Embryonic facial prominence (tissue), 1 donor: ENCODE results near the gene PCDHA6.
"Not testable (repeated sequence)": the region's sequence is repeated elsewhere in the genome, so short reads cannot be mapped to it uniquely, and the experiment has no call there.

ENCODE experiments used
- DNase-seq: peaks from one replicate; pipeline ENCODE4 v3.0.0-alpha.2; 2016; ENCODE audit errors: extremely low spot score

PCDHA6 gene

GRCh38 chr5:140827704-140828361 is at the start of gene PCDHA6:
PCDHA6 (plus strand) TSS chr5:140827960; CDS start chr5:140828092, 132 bp downstream.
- no peak for DNase-seq

- no peak for DNase-seq
Observed at GRCh38 chr5:140780512-140780911, 47.2 kb upstream of the PCDHA6 start.

DNA sequence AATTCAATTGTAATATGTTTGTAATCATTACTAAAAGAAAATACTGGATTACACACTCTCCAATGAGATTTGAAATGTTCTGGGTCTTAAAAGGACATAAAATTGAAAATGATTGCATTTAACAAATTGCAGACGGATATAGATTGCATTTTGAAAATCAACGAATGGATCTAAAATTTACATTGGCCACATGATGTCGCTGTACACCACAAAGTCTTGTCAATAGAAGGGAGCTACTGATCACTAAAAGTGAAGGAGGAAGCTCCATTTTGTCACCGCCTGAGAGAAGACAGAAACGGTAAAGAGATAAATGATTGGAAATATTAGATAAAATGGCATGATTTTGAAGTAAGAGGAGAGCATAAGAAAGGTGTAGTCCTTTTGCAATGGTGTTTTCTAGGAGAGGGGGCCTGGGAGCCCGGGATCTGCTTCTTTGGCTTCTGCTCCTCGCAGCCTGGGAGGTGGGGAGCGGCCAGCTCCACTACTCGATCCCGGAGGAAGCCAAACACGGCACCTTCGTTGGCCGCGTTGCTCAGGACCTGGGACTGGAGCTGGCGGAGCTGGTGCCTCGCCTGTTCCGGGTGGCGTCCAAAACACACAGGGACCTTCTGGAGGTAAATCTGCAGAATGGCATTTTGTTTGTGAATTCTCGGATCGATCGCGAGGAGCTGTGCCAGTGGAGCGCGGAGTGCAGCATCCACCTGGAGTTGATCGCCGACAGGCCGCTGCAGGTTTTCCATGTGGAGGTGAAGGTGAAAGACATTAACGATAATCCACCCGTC is 41.7 kb upstream of the PCDHA6 start, which contains the start of gene PCDHA1:
Gene PCDHA1, plus strand, starts transcription at position 236 of the 782 bp plus-strand sequence.
- no peak for DNase-seq

DNA sequence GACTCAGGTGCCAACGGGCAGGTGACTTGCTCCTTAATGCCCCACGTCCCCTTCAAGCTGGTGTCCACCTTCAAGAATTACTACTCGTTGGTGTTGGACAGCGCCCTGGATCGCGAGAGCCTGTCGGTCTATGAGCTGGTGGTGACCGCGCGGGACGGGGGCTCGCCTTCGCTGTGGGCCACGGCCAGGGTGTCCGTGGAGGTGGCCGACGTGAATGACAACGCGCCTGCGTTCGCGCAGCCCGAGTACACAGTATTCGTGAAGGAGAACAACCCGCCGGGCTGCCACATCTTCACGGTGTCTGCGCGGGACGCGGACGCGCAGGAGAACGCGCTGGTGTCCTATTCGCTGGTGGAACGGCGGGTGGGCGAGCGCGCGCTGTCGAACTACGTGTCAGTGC is 40.3 kb upstream of the PCDHA6 start:
- not testable (repeated sequence) for DNase-seq

GRCh38 chr5:140787849-140788504 is 39.8 kb upstream of the PCDHA6 start:
- DNase-seq = not testable (repeated sequence)

DNA sequence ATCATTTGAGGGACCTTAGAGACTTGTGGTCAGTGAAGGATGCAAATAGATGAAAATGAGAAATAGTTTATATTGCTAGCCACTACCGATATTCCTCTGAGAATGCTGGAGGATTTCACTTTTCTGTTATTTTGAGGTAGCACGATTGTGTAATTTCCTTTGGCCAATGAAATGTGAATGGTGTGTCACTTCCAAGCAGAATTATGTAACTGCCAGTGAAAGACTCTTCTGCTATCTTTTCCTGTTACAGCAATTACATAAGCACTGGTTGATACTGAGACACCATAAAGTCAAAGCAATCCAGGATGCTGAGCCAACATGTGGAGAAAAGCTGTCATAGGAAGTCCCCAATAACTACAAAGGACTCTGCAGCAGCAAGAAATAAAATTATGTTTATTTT is 36.7 kb upstream of the PCDHA6 start:
- no peak for DNase-seq

DNA sequence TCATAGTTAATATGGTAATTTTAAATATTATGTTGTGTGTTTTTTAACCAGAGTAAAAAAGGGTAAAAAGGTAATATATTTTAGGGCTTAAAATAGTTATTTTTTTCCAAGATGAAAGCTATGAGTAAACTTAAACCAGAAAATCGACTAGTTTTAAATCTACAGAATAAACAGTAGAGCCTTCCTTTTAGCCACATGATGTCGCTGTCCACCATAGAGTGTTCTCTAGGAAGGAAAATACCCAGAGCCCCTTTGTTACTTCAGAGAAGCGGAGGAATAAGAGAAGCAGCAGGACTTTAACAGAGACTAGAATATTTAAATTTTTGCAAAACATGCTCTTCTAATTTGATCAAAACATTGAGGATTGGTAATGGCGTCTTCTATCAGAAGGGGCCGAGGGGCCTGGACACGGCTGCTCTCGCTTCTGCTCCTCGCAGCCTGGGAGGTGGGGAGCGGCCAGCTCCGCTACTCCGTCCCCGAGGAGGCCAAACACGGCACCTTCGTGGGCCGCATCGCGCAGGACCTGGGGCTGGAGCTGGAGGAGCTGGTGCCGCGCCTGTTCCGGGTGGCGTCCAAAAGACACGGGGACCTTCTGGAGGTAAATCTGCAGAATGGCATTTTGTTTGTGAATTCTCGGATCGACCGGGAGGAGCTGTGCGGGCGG is 33.0 kb upstream of the PCDHA6 start, which contains the start of gene PCDHA2:
Gene PCDHA2, plus strand, starts transcription at position 258 of the 664 bp plus-strand sequence.
- DNase-seq = no peak

DNA sequence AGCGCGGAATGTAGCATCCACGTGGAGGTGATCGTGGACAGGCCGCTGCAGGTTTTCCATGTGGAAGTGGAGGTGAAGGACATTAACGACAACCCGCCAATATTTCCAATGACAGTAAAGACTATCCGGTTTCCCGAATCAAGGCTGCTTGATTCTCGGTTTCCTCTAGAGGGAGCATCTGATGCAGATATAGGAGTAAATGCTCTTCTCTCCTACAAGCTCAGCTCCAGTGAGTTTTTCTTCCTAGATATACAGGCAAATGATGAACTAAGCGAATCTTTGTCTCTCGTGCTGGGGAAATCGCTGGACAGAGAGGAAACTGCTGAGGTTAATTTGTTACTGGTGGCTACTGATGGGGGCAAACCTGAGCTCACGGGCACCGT is 32.5 kb upstream of the PCDHA6 start:
- no peak for DNase-seq

- not testable (repeated sequence) for DNase-seq
Observed at GRCh38 chr5:140796072-140796717, 31.6 kb upstream of the PCDHA6 start.

DNA sequence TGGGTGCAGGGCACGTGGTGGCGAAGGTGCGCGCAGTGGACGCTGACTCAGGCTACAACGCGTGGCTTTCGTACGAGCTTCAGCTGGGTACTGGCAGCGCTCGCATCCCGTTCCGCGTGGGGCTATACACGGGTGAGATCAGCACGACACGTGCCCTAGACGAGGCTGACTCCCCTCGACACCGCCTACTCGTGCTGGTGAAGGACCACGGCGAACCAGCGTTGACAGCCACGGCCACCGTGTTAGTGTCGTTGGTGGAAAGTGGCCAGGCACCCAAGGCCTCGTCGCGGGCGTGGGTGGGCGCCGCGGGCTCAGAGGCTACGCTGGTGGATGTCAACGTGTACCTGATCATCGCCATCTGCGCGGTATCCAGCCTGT is 31.1 kb upstream of the PCDHA6 start:
- no peak for DNase-seq

DNA sequence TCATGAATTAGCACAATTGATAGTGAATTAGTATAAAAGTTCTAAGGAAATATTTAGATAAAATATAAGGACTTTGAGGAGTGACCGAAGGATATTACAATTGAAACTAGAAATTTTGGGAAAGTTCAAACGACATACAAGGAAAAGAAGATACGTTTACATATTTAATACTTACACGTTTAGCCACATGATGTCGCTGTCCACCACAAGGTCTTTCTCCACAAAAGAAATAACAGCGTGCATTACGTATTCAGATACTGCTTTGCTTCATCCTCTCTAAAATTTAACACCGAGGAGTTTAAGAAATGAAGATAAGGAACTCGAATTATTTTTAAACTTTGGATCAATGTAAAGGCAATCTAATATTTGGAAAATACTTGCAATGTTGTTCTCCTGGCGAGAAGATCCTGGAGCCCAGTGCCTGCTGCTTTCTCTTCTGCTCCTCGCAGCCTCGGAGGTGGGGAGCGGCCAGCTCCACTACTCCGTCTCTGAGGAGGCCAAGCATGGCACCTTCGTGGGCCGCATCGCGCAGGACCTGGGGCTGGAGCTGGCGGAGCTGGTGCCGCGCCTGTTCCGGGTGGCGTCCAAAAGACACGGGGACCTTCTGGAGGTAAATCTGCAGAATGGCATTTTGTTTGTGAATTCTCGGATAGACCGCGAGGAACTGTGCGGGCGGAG is 26.8 kb upstream of the PCDHA6 start, which contains the start of gene PCDHA3:
Gene PCDHA3, plus strand, starts transcription at position 242 of the 678 bp plus-strand sequence.
- DNase-seq = no peak

DNA sequence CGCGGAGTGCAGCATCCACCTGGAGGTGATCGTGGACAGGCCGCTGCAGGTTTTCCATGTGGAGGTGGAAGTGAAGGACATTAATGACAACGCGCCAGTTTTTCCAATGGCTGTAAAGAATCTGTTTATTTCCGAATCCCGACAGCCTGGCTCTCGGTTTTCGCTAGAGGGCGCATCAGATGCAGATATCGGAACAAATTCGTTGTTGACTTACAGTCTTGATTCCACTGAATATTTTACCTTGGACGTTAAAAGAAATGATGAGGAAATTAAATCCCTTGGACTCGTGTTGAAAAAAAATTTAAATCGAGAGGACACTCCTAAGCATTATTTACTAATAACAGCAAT is 26.3 kb upstream of the PCDHA6 start:
- DNase-seq = no peak

DNA sequence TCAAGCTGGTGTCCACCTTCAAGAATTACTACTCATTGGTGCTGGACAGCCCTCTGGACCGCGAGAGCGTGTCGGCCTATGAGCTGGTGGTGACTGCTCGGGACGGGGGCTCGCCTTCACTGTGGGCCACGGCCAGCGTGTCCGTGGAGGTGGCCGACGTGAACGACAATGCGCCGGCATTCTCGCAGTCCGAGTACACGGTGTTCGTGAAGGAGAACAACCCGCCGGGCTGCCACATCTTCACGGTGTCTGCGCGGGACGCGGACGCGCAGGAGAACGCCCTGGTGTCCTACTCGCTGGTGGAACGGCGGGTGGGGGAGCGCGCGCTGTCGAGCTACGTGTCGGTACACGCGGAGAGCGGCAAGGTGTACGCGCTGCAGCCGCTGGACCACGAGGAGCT is 25.4 kb upstream of the PCDHA6 start:
- DNase-seq = not testable (repeated sequence)

DNA sequence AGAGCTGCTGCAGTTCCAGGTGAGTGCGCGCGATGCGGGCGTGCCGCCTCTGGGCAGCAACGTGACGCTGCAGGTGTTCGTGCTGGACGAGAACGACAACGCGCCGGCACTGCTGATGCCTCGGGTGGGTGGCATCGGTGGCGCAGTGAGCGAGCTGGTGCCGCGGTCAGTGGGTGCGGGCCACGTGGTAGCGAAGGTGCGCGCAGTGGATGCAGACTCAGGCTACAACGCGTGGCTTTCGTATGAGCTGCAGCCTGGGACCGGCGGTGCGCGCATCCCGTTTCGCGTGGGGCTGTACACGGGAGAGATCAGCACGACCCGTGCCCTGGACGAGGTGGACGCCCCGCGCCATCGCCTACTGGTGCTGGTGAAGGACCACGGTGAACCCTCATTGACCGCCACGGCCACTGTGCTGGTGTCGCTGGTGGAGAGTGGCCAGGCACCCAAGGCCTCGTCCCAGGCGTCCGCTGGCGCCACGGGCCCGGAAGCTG is 24.9 kb upstream of the PCDHA6 start:
- DNase-seq = no peak

- DNase-seq = no peak
Observed at GRCh38 chr5:140806834-140807775, 20.7 kb upstream of the PCDHA6 start, which contains the start of gene PCDHA4. PCDHA4 (plus strand) TSS chr5:140807068.

GRCh38 chr5:140808241-140808888 is 19.4 kb upstream of the PCDHA6 start:
- not testable (repeated sequence) for DNase-seq

GRCh38 chr5:140808889-140809291 is 18.9 kb upstream of the PCDHA6 start:
- no peak for DNase-seq

DNA sequence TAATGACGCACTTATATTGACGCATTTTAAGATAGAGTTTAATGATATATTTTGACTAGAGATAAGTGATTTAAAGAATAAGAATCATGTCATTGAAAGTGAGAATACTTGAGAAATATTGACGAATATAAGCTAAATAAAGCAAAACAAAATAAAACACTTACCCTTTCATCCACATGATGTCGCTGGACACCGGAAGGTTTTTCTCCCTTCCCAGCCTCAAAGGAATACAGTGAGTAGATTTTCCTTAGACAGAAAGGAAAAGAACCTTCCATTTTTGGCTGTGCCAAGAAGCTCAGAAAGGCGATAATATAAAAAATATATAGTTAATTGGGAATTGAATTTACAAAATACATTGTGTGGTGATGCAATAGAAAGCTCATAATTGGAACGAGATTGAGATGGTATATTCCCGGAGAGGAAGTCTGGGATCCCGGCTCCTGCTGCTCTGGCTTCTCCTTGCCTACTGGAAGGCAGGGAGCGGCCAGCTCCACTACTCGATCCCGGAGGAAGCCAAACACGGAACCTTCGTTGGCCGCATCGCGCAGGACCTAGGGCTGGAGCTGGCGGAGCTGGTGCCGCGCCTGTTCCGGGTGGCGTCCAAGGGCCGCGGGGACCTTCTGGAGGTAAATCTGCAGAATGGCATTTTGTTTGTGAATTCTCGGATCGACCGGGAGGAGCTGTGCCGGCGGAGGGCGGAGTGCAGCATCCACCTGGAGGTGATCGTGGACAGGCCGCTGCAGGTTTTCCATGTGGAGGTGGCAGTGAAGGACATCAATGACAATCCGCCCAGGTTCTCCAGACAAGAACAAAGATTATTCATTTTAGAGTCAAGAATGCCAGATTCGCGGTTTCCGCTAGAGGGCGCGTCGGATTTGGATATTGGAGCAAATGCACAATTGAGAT is 6.1 kb upstream of the PCDHA6 start, which contains the start of gene PCDHA5:
Gene PCDHA5, plus strand, starts transcription at position 239 of the 906 bp plus-strand sequence.
- DNase-seq = no peak
